HepG2 (cell line): Measurements from ENCODE around the gene POU2F1. TPM values are rescaled to one million over a fixed set of nuclear protein-coding genes. Genes with fewer than 3 reads are reported as not detected.
A peak's percentile ranks its signal among the peaks of the same experiment; 100 is the strongest.

Experiments
- ATAC-seq: fragments of 200-7000 bp; cut with Tn5 transposase; 3 replicates; pipeline ENCODE4 v1.9.1; 2020; ENCODE audit warnings: mild to moderate bottlenecking, moderate library complexity
- BruUV-seq: library from RNA; stranded (reverse); fragments of 400-500 nt; replicated peaks from 2 replicates; lab custom pipeline; 2021; lab: Mats Ljungman, UMichigan
- CTCF ChIA-PET: fragments of 300-600 bp; formaldehyde crosslinking; extraction: SDS; loops from one replicate; lab custom pipeline; 2021; ENCODE audit warnings: low total read pairs, inconsistent platforms, low intra/inter-chr PET ratio; lab: Yijun Ruan, JAX
- POLR2A ChIA-PET: fragments of 350-600 bp; sonication (Branson Sonifier 250); formaldehyde crosslinking; loops from one replicate; lab custom pipeline; 2020; ENCODE audit warnings: antibody characterized with exemption, inconsistent platforms; lab: Yijun Ruan, JAX
- DNase-seq: peaks from one replicate; pipeline ENCODE4 v3.0.0-alpha.2; 2015; ENCODE audit warnings: low spot score
- FAIRE-seq: peaks from 3 replicates; lab custom pipeline; 2011; peaks lifted over from hg19 to GRCh38; lab: Jason Lieb, UNC
- H2AFZ ChIP-seq: one replicate; pipeline ENCODE4 v1.6.1; 2011; ENCODE audit warnings: low read length, inconsistent platforms
- H3K27ac ChIP-seq: fragments of 300-600 bp; 3 replicates; pipeline ENCODE4 v1.8.0; 2011; ENCODE audit warnings: mixed run types, mild to moderate bottlenecking, mixed read lengths, low read length, inconsistent platforms; ENCODE audit not compliant: insufficient read depth; ENCODE audit errors: extremely low read length
- H3K27me3 ChIP-seq, 2 experiments: fragments of 200-600 bp in 1 of 2; 2 replicates in 1 of 2; 3 replicates in 1 of 2; pipeline versions ENCODE4 v1.6.0 to v1.8.0; 2011; ENCODE audit warnings: low read length in 2 of 2, mild to moderate bottlenecking in 2 of 2, moderate library complexity in 2 of 2, inconsistent platforms in 1 of 2; ENCODE audit not compliant: insufficient read depth in 2 of 2, control insufficient read depth in 1 of 2
- H3K36me3 ChIP-seq, 2 experiments: fragments of 200-600 bp in 1 of 2; replicated peaks in 1 of 2; 2 replicates in 1 of 2; 3 replicates in 1 of 2; pipeline versions ENCODE4 v1.5.1 to v1.8.0; 2011; ENCODE audit warnings: low read length in 2 of 2, inconsistent platforms in 1 of 2; ENCODE audit not compliant: insufficient read depth in 2 of 2, control insufficient read depth in 1 of 2
- H3K4me1 ChIP-seq: 2 replicates; pipeline ENCODE4 v1.5.1; 2012; ENCODE audit warnings: low read length, inconsistent platforms; ENCODE audit not compliant: insufficient read depth
- H3K4me2 ChIP-seq: 2 replicates; pipeline ENCODE4 v1.6.0; 2011; ENCODE audit warnings: low read depth, low read length, inconsistent platforms
- H3K4me3 ChIP-seq, 3 experiments: fragments of 200-600 bp in 1 of 3; sonication (generic), shearing (Covaris generic) in 1 of 3; replicated peaks in 1 of 3; 2 replicates each; pipeline ENCODE4 v1.5.1; 2011 to 2016; ENCODE audit warnings: low read length in 3 of 3, inconsistent platforms in 2 of 3, low read depth in 2 of 3, mild to moderate bottlenecking in 2 of 3, control low read depth in 1 of 3, mixed read lengths in 1 of 3; ENCODE audit not compliant: insufficient read depth in 1 of 3
- H3K79me2 ChIP-seq: one replicate; pipeline ENCODE4 v1.6.1; 2011; ENCODE audit warnings: low read length, inconsistent platforms; ENCODE audit not compliant: insufficient read depth
- H3K9ac ChIP-seq: 2 replicates; pipeline ENCODE4 v1.6.0; 2011; ENCODE audit warnings: mild to moderate bottlenecking, low read depth, low read length, inconsistent platforms; ENCODE audit not compliant: insufficient read depth
- H3K9me3 ChIP-seq: 2 replicates; pipeline ENCODE4 v1.5.1; 2012; ENCODE audit warnings: mild to moderate bottlenecking, low read length
- H4K20me1 ChIP-seq: 2 replicates; pipeline ENCODE4 v1.6.0; 2011; ENCODE audit warnings: inconsistent platforms, mild to moderate bottlenecking, low read length, moderate library complexity; ENCODE audit not compliant: insufficient read depth
- EZH2 ChIP-seq: conservative IDR thresholded peaks from 2 replicates; pipeline ENCODE4 v1.6.1; 2012; ENCODE audit warnings: mild to moderate bottlenecking, low read depth, low read length, moderate library complexity
- FOSL2 ChIP-seq: sonication (generic); formaldehyde crosslinking; IDR thresholded peaks from 2 replicates; pipeline ENCODE4 v1.4.0; 2020; ENCODE audit warnings: missing genetic modification reagents
- FOXC1 ChIP-seq: sonication (generic); formaldehyde crosslinking; IDR thresholded peaks from 2 replicates; pipeline ENCODE4 v1.8.0; 2022; ENCODE audit warnings: mild to moderate bottlenecking, missing genetic modification reagents, borderline replicate concordance
- GATAD2A ChIP-seq: IDR thresholded peaks from 2 replicates; pipeline ENCODE4 v1.6.1; 2016
- JUND ChIP-seq: sonication (generic); formaldehyde crosslinking; IDR thresholded peaks from 2 replicates; pipeline ENCODE4 v1.8.0; 2022; ENCODE audit warnings: mild to moderate bottlenecking, missing genetic modification reagents
- LCORL ChIP-seq, 2 experiments: fragments of 450-650 bp in 1 of 2; sonication (generic) in 1 of 2; formaldehyde crosslinking in 1 of 2; IDR thresholded peaks; 2 replicates each; pipeline versions ENCODE4 v1.5.0 to v1.6.1; 2017 to 2020; ENCODE audit warnings: antibody characterized with exemption in 1 of 2, missing genetic modification reagents in 1 of 2
- MIER2 ChIP-seq: IDR thresholded peaks from 2 replicates; pipeline ENCODE4 v1.6.1; 2016; ENCODE audit warnings: missing biosample characterization, missing genetic modification reagents
- NR2F6 ChIP-seq, 2 experiments: IDR thresholded peaks; 2 replicates each; pipeline ENCODE4 v1.6.1; 2016; ENCODE audit warnings: antibody characterized with exemption in 1 of 2, mild to moderate bottlenecking in 1 of 2
- PPARG ChIP-seq: conservative IDR thresholded peaks from 2 replicates; pipeline ENCODE4 v1.6.1; 2016; ENCODE audit warnings: missing biosample characterization, missing genetic modification reagents
- RBFOX2 ChIP-seq: fragments of 200-400 bp; formaldehyde crosslinking; IDR thresholded peaks from 2 replicates; pipeline ENCODE4 v1.6.1; 2017; ENCODE audit warnings: low read depth, mild to moderate bottlenecking, low read length
- RXRB ChIP-seq: IDR thresholded peaks from 2 replicates; pipeline ENCODE4 v1.6.1; 2016; ENCODE audit warnings: borderline replicate concordance, missing genetic modification reagents, missing compliant biosample characterization
- SMAD9 ChIP-seq: sonication (generic); formaldehyde crosslinking; IDR thresholded peaks from 2 replicates; pipeline ENCODE4 v1.5.1; 2020; ENCODE audit warnings: mild to moderate bottlenecking, missing genetic modification reagents
- STAG1 ChIP-seq: sonication (generic); formaldehyde crosslinking; IDR thresholded peaks from 2 replicates; pipeline ENCODE4 v1.4.0; 2020; ENCODE audit warnings: missing genetic modification reagents
- ZBTB7B ChIP-seq: sonication (generic); formaldehyde crosslinking; IDR thresholded peaks from 2 replicates; pipeline ENCODE4 v1.4.0; 2020; ENCODE audit warnings: missing genetic modification reagents
- ZFX ChIP-seq: sonication (generic); formaldehyde crosslinking; IDR thresholded peaks from 2 replicates; pipeline ENCODE4 v1.4.0; 2020; ENCODE audit warnings: mild to moderate bottlenecking, low read depth, missing genetic modification reagents, moderate library complexity
- ZNF331 ChIP-seq: sonication (generic); formaldehyde crosslinking; IDR thresholded peaks from 2 replicates; pipeline ENCODE4 v1.4.0; 2020; ENCODE audit warnings: missing genetic modification reagents
- WGBS: methylation state at CpG from one replicate; pipeline ENCODE4 v1.1.6; 2017; ENCODE audit warnings: low lambda C conversion rate; 5-methylcytosine and 5-hydroxymethylcytosine counted together
- in situ Hi-C: cut with HindIII; loops from 2 replicates; pipeline ENCODE4 v1.10.0; 2017; ENCODE audit warnings: low pct_unique_long_range_greater_than_20kb; ENCODE audit not compliant: extremely low pct_ligation_motif_present
- intact Hi-C: fragments of 100-400 bp; cut with micrococcal nuclease; formaldehyde crosslinking; loops from one replicate; pipeline ENCODE4 v1.10.0; 2022; ENCODE audit not compliant: unreplicated experiment
- polyA plus RNA-seq, 8 experiments: library from polyadenylated mRNA; depleted of rRNA in 3 of 8; stranded (reverse) in 7 of 8; unstranded in 1 of 8; fragments of >200 nt; fragmentation: Illumina TruSeq in 4 of 8; extraction: Trizol in 4 of 8; gene quantifications; 2 replicates each; pipeline versions ENCODE4 v1.2.1 to v1.2.3, GENCODE V29; 2011 to 2016; ENCODE audit warnings: low read depth in 4 of 8, missing spikeins in 1 of 8, mixed read lengths in 1 of 8; ENCODE audit not compliant: insufficient read depth in 1 of 8
- total RNA-seq, 5 experiments: library from RNA; depleted of rRNA; stranded (reverse); fragments of >200 nt; fragmentation: Illumina TruSeq; extraction: Trizol; gene quantifications; 2 replicates each; pipeline ENCODE4 v1.2.3, GENCODE V29; 2016; ENCODE audit warnings: low read depth in 1 of 5
- TF ChIP-seq, protein P1 (sequence below): sonication (generic); formaldehyde crosslinking; IDR thresholded peaks from 2 replicates; pipeline ENCODE4 v1.4.0; 2020; ENCODE audit warnings: low read depth, mild to moderate bottlenecking, missing genetic modification reagents
- TF ChIP-seq, protein P2 (sequence below): sonication (generic); formaldehyde crosslinking; IDR thresholded peaks from 2 replicates; pipeline ENCODE4 v1.5.1; 2020; ENCODE audit warnings: missing genetic modification reagents, mild to moderate bottlenecking, borderline replicate concordance
- TF ChIP-seq, protein P3 (sequence below): sonication (generic); formaldehyde crosslinking; conservative IDR thresholded peaks from 2 replicates; pipeline ENCODE4 v1.5.0; 2020; ENCODE audit warnings: missing genetic modification reagents
- TF ChIP-seq, protein P4 (sequence below): sonication (generic); IDR thresholded peaks from 2 replicates; pipeline ENCODE4 v1.6.1; 2016; ENCODE audit warnings: low read depth, borderline replicate concordance

POU2F1 gene
- total and polyA plus RNA-seq, 2 of the 13 experiments (the other 11 are each of a cell fraction or from before 2014, with no cell fraction given): 10.2 to 13.0 TPM

DNA sequence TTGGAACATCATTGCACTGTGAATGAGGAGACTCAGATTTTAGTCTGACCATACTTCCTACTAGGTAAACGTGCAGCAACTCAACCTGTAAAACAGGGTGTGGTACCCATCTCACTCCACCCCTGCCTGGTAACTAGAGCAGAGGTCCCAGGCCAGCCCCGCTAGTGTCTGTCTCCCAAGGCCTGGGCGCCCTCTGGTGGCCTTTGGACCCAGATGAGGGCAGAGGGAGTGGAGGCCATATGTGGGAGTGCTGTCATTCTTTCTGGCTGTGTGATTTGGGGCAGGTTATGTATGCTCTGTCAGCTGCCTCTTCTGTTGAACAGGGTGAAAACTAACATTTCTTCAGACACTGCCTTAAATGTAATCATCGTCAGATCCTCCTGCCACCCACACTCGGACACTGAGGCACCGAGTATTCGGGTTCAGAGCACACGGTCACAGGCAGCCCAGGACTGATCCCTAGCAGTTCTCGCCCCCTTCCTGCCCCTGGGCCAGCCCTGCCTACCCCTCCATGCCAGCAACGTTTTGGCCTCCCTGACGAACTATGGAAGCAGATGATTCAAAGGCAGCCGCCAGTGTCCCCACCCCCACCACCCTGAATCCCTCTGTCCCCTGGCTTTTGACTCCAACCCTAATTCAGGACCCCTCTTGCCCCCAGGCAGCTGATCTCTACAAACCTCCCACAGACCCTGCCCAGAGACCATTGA lies 221.6 kb downstream of the POU2F1 start:
- Histone ChIP-seq H3K27ac (no peak overlapping the region), H4K20me1 (no peaks in the 10 kb centered on the region), H3K9ac (no peak overlapping the region; the same call in 1 of the 2 replicates), H3K4me3 (peak overlapping the region in 1 of 3 experiments; percentile 36; a peak in 1 of 6 replicates), H3K27me3 (peaks cover 0 to 32% of the 10 kb centered on the region in 2 experiments; a peak in 2 of 5 replicates), H3K4me1 (peaks cover 20% of the 10 kb centered on the region), H3K9me3 (no peaks in the 10 kb centered on the region), H3K79me2 (no peaks in the 10 kb centered on the region), H2AFZ (no peak overlapping the region), H3K36me3 (no peaks in the 10 kb centered on the region), H3K4me2 (peak overlapping the region; percentile 42)
- intact Hi-C loops (loop anchor here (1.0 to 2.0 kb wide), 4 partner anchors 41 to 376 kb away; no protein-coding TSS in a partner anchor), in situ Hi-C loops (loop anchor here (5.0 to 10.0 kb wide), 2 partner anchors 375 to 557 kb away; no protein-coding TSS in a partner anchor)
- CTCF ChIA-PET: interaction anchor here (0.9 to 2.2 kb wide), 4 partner anchors 41 to 375 kb away, joined by 3 to 21 read pairs (median 15); no protein-coding TSS in a partner anchor
- DNase-seq (peak; percentile 70), ATAC-seq (peak; percentile 95), FAIRE-seq (peak; percentile 68)
- POLR2A ChIA-PET: no interaction called here
- 19% methylated on average over 11 of the region's 12 CpGs for WGBS
- no TSS peak for BruUV-seq
- TF ChIP-seq EZH2: no peak
- TF ChIP-seq SMAD9 (CRISPR knock-in tag): no peak
- TF ChIP-seq, protein P1, sequence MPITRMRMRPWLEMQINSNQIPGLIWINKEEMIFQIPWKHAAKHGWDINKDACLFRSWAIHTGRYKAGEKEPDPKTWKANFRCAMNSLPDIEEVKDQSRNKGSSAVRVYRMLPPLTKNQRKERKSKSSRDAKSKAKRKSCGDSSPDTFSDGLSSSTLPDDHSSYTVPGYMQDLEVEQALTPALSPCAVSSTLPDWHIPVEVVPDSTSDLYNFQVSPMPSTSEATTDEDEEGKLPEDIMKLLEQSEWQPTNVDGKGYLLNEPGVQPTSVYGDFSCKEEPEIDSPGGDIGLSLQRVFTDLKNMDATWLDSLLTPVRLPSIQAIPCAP (CRISPR knock-in tag): 0 out of 2 replicates have a peak, but pooled peaks have one; percentile 41
- TF ChIP-seq NR2F6 (IDR thresholded peaks at IDR 0.05): no peak
- 0 out of 2 replicates have a peak, but pooled peaks have one; percentile 11 for TF ChIP-seq NR2F6 (CRISPR knock-in tag; IDR thresholded peaks at IDR 0.05)
- 0 out of 2 replicates have a peak, but pooled peaks have one; percentile 52 for TF ChIP-seq MIER2 (CRISPR knock-in tag)
- peak; percentile 96 for TF ChIP-seq STAG1 (CRISPR knock-in tag)
- TF ChIP-seq RBFOX2: no peak
- TF ChIP-seq ZBTB7B: 0 out of 2 replicates have a peak, but pooled peaks have one; percentile 20
- TF ChIP-seq ZNF331 (CRISPR knock-in tag): 0 out of 2 replicates have a peak, but pooled peaks have one; percentile 47
- peak; percentile 99 for TF ChIP-seq PPARG (CRISPR knock-in tag)
- TF ChIP-seq, protein P2, sequence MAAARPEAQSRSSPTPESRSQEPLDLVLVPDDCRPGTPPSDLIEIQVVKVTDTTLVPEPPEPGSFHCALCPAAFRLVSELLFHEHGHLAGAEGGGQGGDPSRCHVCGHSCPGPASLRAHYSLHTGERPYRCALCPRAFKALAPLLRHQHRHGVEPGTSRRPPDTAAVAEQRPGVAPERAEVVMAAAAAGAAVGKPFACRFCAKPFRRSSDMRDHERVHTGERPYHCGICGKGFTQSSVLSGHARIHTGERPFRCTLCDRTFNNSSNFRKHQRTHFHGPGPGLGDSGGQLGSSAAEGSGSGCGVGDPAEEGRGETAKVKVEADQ (CRISPR knock-in tag): no peak
- peak; percentile 88 for TF ChIP-seq RXRB (CRISPR knock-in tag)
- TF ChIP-seq, protein P3, sequence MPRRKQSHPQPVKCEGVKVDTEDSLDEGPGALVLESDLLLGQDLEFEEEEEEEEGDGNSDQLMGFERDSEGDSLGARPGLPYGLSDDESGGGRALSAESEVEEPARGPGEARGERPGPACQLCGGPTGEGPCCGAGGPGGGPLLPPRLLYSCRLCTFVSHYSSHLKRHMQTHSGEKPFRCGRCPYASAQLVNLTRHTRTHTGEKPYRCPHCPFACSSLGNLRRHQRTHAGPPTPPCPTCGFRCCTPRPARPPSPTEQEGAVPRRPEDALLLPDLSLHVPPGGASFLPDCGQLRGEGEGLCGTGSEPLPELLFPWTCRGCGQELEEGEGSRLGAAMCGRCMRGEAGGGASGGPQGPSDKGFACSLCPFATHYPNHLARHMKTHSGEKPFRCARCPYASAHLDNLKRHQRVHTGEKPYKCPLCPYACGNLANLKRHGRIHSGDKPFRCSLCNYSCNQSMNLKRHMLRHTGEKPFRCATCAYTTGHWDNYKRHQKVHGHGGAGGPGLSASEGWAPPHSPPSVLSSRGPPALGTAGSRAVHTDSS (CRISPR knock-in tag): no peak
- TF ChIP-seq, protein P4, sequence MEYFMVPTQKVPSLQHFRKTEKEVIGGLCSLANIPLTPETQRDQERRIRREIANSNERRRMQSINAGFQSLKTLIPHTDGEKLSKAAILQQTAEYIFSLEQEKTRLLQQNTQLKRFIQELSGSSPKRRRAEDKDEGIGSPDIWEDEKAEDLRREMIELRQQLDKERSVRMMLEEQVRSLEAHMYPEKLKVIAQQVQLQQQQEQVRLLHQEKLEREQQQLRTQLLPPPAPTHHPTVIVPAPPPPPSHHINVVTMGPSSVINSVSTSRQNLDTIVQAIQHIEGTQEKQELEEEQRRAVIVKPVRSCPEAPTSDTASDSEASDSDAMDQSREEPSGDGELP: 0 out of 2 replicates have a peak, but pooled peaks have one; percentile 13
- 0 out of 2 replicates have a peak, but pooled peaks have one; percentile 23 for TF ChIP-seq FOXC1 (CRISPR knock-in tag)
- no peak for TF ChIP-seq JUND
- no peak for TF ChIP-seq LCORL (IDR thresholded peaks at IDR 0.05)
- TF ChIP-seq LCORL (CRISPR knock-in tag; IDR thresholded peaks at IDR 0.05): 0 out of 2 replicates have a peak, but pooled peaks have one; percentile 24
- 0 out of 2 replicates have a peak, but pooled peaks have one; percentile 7 for TF ChIP-seq FOSL2
- TF ChIP-seq GATAD2A (CRISPR knock-in tag): peak; percentile 41; the same call in 1 of the 2 replicates
- TF ChIP-seq ZFX (CRISPR knock-in tag): peak; percentile 40; the same call in 1 of the 2 replicates
